SK-N-SH (cell line): ENCODE results near the gene CIAO3. TPM values are rescaled to one million over a fixed set of nuclear protein-coding genes. Genes with fewer than 3 reads are reported as not detected.

ENCODE experiments used
- CTCF ChIA-PET: fragments of 300-600, 350-600 bp; formaldehyde crosslinking; extraction: SDS; loops from one replicate; lab custom pipeline; 2021; lab: Yijun Ruan, JAX
- POLR2A ChIA-PET: fragments of 350-600 bp; sonication (Branson Sonifier 250); formaldehyde crosslinking; extraction: SDS; loops from one replicate; lab custom pipeline; 2020; ENCODE audit warnings: antibody characterized with exemption, inconsistent platforms; lab: Yijun Ruan, JAX
- DNase-seq: peaks from one replicate; pipeline ENCODE4 v3.0.0; 2012
- H2AFZ ChIP-seq: fragments of 200-600 bp; sonication (generic); 2 replicates; pipeline ENCODE4 v1.8.1; 2016; ENCODE audit warnings: antibody characterized with exemption, mild to moderate bottlenecking, low read depth
- H3F3A ChIP-seq: fragments of 200-600 bp; sonication (generic); replicated peaks from 2 replicates; pipeline ENCODE3; 2016; ENCODE audit warnings: antibody characterized with exemption, mild to moderate bottlenecking; ENCODE audit not compliant: insufficient read depth
- H3K27ac ChIP-seq, 2 experiments: fragments of 200-500 bp in 1 of 2; fragments of 200-600 bp in 1 of 2; sonication (Bioruptor generic) in 1 of 2; sonication (generic), shearing (Covaris generic) in 1 of 2; 2 replicates each; pipeline versions ENCODE4 v1.5.1 to v1.6.1; 2014 to 2016; ENCODE audit warnings: low read depth in 2 of 2, inconsistent platforms in 1 of 2, low read length in 1 of 2, mild to moderate bottlenecking in 1 of 2, mixed read lengths in 1 of 2
- H3K27me3 ChIP-seq: fragments of 200-600 bp; sonication (generic), shearing (Covaris generic); 2 replicates; pipeline ENCODE4 v1.6.1; 2016; ENCODE audit warnings: mixed run types; ENCODE audit not compliant: insufficient read depth
- H3K36me3 ChIP-seq, 2 experiments: fragments of 200-500 bp in 1 of 2; fragments of 200-600 bp in 1 of 2; sonication (Bioruptor generic) in 1 of 2; sonication (generic) in 1 of 2; replicated peaks in 1 of 2; 2 replicates each; pipeline versions ENCODE3 to v1.5.1; 2014 to 2016; ENCODE audit warnings: low read length in 1 of 2, mild to moderate bottlenecking in 1 of 2; ENCODE audit not compliant: insufficient read depth in 2 of 2, control insufficient read depth in 1 of 2
- H3K4me1 ChIP-seq, 2 experiments: fragments of 200-500 bp in 1 of 2; fragments of 200-600 bp in 1 of 2; sonication (Bioruptor generic) in 1 of 2; sonication (generic), shearing (Covaris generic) in 1 of 2; 2 replicates each; pipeline versions ENCODE4 v1.5.1 to v1.6.1; 2014 to 2016; ENCODE audit warnings: low read depth in 1 of 2, low read length in 1 of 2, mixed run types in 1 of 2; ENCODE audit not compliant: insufficient read depth in 2 of 2, control insufficient read depth in 1 of 2
- H3K4me2 ChIP-seq: fragments of 200-600 bp; sonication (generic), shearing (Covaris generic); 2 replicates; pipeline ENCODE4 v1.6.1; 2017; ENCODE audit warnings: mixed run types
- H3K4me3 ChIP-seq, 2 experiments: fragments of 200-500 bp in 1 of 2; fragments of 200-600 bp in 1 of 2; sonication (Bioruptor generic) in 1 of 2; sonication (generic), shearing (Covaris generic) in 1 of 2; 2 replicates each; pipeline versions ENCODE4 v1.5.1 to v1.8.1; 2014 to 2016; ENCODE audit warnings: low read depth in 2 of 2, inconsistent platforms in 1 of 2, low read length in 1 of 2, mild to moderate bottlenecking in 1 of 2, mixed read lengths in 1 of 2, moderate library complexity in 1 of 2
- H3K79me2 ChIP-seq: fragments of 200-600 bp; sonication (generic); 2 replicates; pipeline ENCODE4 v1.8.1; 2017; ENCODE audit warnings: mild to moderate bottlenecking; ENCODE audit not compliant: insufficient read depth
- H3K9ac ChIP-seq: fragments of 200-600 bp; sonication (generic); 2 replicates; pipeline ENCODE4 v1.6.1; 2017; ENCODE audit warnings: mixed run types
- H3K9me2 ChIP-seq: fragments of 200-600 bp; sonication (generic); 2 replicates; pipeline ENCODE4 v1.6.1; 2017; ENCODE audit warnings: mixed run types
- H3K9me3 ChIP-seq: fragments of 200-600 bp; sonication (generic); 2 replicates; pipeline ENCODE4 v1.6.1; 2017; ENCODE audit warnings: mixed run types, mild to moderate bottlenecking, moderate library complexity
- H4K20me1 ChIP-seq: fragments of 200-600 bp; sonication (generic); 2 replicates; pipeline ENCODE4 v1.6.1; 2017; ENCODE audit warnings: mild to moderate bottlenecking, mixed run types; ENCODE audit not compliant: insufficient read depth
- ELF1 ChIP-seq: IDR thresholded peaks from 2 replicates; pipeline ENCODE4 v1.4.0; 2012
- EP300 ChIP-seq, 2 experiments: IDR thresholded peaks; 2 replicates each; pipeline versions ENCODE4 v1.4.0 to v1.6.1; 2012; ENCODE audit warnings: borderline replicate concordance in 1 of 2, low read depth in 1 of 2, low read length in 1 of 2
- FOSL2 ChIP-seq: IDR thresholded peaks from 2 replicates; pipeline ENCODE4 v1.4.0; 2012; ENCODE audit warnings: low read depth, mild to moderate bottlenecking, moderate library complexity, borderline replicate concordance
- GABPA ChIP-seq: IDR thresholded peaks from 2 replicates; pipeline ENCODE4 v1.4.0; 2012; ENCODE audit warnings: low read depth, mild to moderate bottlenecking
- JUND ChIP-seq: IDR thresholded peaks from 2 replicates; pipeline ENCODE4 v1.4.0; 2012
- MXI1 ChIP-seq: IDR thresholded peaks from 2 replicates; pipeline ENCODE4 v1.6.1; 2012; ENCODE audit warnings: mild to moderate bottlenecking, low read depth, low read length, improper control_type of control experiment
- RAD21 ChIP-seq: IDR thresholded peaks from 2 replicates; pipeline ENCODE4 v1.6.1; 2012; ENCODE audit warnings: mild to moderate bottlenecking, low read length
- RCOR1 ChIP-seq: fragments of 150-350 bp; IDR thresholded peaks from 2 replicates; pipeline ENCODE4 v1.6.1; 2017; ENCODE audit warnings: antibody characterized with exemption, low read length
- RXRA ChIP-seq: IDR thresholded peaks from 2 replicates; pipeline ENCODE4 v1.4.0; 2012; ENCODE audit warnings: low read depth, mild to moderate bottlenecking, borderline replicate concordance
- SIN3A ChIP-seq: IDR thresholded peaks from 2 replicates; pipeline ENCODE4 v1.6.1; 2012; ENCODE audit warnings: low read depth, mild to moderate bottlenecking, low read length, moderate library complexity, borderline replicate concordance
- WGBS: methylation state at CpG from one replicate; pipeline ENCODE4 v1.1.6; 2017; ENCODE audit warnings: low lambda C conversion rate; 5-methylcytosine and 5-hydroxymethylcytosine counted together
- polyA plus RNA-seq, 3 experiments: library from polyadenylated mRNA; depleted of rRNA; stranded (reverse); fragments of >200 nt; gene quantifications; 2 replicates each; pipeline ENCODE4 v1.2.3, GENCODE V29; 2012
- TF ChIP-seq, protein P1 (sequence below): IDR thresholded peaks from 2 replicates; pipeline ENCODE4; 2012
- TF ChIP-seq, protein P2 (sequence below): IDR thresholded peaks from 2 replicates; pipeline ENCODE4 v1.4.0; 2012; ENCODE audit warnings: low read depth, borderline replicate concordance
- TF ChIP-seq, protein P3 (sequence below): fragments of 150-350 bp; IDR thresholded peaks from 2 replicates; pipeline ENCODE4 v1.6.1; 2016; ENCODE audit warnings: mild to moderate bottlenecking, low read depth, low read length
- TF ChIP-seq, protein P4 (sequence below): IDR thresholded peaks from 2 replicates; pipeline ENCODE4 v1.4.0; 2012; ENCODE audit warnings: low read depth

Gene CIAO3
- polyA plus RNA-seq, 1 of the 3 experiments (the other 2 are of a cell fraction): 14.4 TPM

DNA sequence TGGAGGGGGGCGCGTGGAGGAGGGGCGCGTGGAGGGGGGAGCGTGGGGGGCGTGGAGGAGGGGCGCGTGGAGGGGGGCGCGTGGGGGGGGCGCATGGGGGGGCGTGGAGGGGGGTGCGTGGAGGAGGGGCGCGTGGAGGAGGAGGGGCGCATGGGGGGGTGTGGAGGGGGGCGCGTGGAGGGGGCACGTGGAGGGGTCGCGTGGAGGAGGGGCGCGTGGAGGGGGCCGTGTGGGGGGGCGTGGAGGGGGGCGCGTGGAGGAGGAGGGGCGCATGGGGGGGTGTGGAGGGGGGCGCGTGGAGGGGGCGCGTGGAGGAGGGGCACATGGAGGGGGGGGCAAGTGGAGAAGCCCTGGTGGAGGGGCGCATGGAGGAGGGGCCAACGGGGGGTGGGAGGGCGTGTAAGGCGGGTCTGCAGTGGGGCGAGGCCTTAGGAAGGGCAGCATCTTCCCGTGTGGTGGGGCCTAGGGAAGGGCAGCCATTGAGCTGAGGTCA is 27.0 kb upstream of the CIAO3 start:
- H3K9me3 ChIP-seq: no peaks in the 10 kb centered on the region
- no peaks in the 10 kb centered on the region for H3K9me2 ChIP-seq
- POLR2A ChIA-PET: no interaction called here
- H3K4me2 ChIP-seq: no peak overlapping the region
- 32% methylated on average over 29 of the region's 38 CpGs for WGBS
- peak; percentile 68 for DNase-seq
- H4K20me1 ChIP-seq: no peaks in the 10 kb centered on the region
- H3K36me3 ChIP-seq: no peaks in the 10 kb centered on the region
- H3F3A ChIP-seq: no peaks in the 10 kb centered on the region
- H2AFZ ChIP-seq: no peak overlapping the region
- H3K27ac ChIP-seq: no peak overlapping the region
- no peaks in the 10 kb centered on the region for H3K27me3 ChIP-seq
- no peak overlapping the region for H3K9ac ChIP-seq
- CTCF ChIA-PET: no interaction called here
- H3K4me1 ChIP-seq: no peaks in the 10 kb centered on the region
- no peak overlapping the region for H3K4me3 ChIP-seq
- H3K79me2 ChIP-seq: no peaks in the 10 kb centered on the region
- TF ChIP-seq RXRA (no peak), RAD21 (no peak)
- TF ChIP-seq, protein P1, sequence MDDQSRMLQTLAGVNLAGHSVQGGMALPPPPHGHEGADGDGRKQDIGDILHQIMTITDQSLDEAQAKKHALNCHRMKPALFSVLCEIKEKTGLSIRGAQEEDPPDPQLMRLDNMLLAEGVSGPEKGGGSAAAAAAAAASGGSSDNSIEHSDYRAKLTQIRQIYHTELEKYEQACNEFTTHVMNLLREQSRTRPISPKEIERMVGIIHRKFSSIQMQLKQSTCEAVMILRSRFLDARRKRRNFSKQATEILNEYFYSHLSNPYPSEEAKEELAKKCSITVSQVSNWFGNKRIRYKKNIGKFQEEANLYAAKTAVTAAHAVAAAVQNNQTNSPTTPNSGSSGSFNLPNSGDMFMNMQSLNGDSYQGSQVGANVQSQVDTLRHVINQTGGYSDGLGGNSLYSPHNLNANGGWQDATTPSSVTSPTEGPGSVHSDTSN: no peak
- TF ChIP-seq, protein P2, sequence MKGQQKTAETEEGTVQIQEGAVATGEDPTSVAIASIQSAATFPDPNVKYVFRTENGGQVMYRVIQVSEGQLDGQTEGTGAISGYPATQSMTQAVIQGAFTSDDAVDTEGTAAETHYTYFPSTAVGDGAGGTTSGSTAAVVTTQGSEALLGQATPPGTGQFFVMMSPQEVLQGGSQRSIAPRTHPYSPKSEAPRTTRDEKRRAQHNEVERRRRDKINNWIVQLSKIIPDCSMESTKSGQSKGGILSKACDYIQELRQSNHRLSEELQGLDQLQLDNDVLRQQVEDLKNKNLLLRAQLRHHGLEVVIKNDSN: no peak

DNA sequence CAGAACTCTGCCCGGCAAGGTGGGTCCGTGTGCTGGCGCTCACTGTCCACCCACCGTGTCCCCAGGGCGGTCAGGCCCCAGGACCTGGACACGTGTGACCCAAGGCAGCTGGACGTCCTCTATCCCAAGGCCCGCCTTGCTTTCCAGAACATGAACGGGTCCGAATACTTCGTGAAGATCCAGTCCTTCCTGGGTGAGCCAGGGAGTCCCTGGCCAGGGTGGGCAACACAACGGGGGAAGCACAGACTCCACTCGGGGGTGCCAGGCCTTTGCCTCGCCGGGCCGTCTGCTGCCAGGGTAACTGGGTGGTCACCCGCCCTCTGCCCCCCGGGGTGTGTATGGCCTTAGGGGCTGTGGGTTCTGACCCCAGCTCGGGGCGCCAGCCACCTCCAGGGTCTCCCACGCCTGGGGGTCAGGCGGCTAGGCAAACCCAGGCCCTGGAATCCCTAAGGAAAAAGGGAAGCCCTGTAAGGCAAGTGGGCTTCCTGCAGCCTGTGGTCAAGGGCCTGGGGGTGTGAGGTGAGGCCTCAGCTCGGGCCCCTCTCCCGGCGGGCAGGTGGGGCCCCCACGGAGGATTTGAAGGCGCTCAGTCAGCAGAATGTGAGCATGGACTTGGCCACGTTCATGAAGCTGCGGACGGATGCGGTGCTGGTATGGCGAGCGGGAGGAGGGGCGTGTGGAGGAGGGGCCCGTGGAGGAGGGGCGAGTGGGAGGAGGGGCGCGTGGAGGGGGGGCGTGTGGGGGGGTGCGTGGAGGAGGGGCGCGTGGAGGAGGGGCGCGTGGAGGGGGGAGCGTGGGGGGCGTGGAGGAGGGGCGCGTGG is 26.2 kb upstream of the CIAO3 start:
- H3K9me2 ChIP-seq: no peaks in the 10 kb centered on the region
- H3K36me3 ChIP-seq: no peaks in the 10 kb centered on the region
- no peak overlapping the region for H3K4me3 ChIP-seq
- H3K9me3 ChIP-seq: no peaks in the 10 kb centered on the region
- TF ChIP-seq, protein P3, sequence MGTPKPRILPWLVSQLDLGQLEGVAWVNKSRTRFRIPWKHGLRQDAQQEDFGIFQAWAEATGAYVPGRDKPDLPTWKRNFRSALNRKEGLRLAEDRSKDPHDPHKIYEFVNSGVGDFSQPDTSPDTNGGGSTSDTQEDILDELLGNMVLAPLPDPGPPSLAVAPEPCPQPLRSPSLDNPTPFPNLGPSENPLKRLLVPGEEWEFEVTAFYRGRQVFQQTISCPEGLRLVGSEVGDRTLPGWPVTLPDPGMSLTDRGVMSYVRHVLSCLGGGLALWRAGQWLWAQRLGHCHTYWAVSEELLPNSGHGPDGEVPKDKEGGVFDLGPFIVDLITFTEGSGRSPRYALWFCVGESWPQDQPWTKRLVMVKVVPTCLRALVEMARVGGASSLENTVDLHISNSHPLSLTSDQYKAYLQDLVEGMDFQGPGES: no peak
- no peak for TF ChIP-seq MXI1
- TF ChIP-seq FOSL2: no peak
- no peak for TF ChIP-seq ELF1
- no peak for TF ChIP-seq RCOR1
- TF ChIP-seq, protein P4, sequence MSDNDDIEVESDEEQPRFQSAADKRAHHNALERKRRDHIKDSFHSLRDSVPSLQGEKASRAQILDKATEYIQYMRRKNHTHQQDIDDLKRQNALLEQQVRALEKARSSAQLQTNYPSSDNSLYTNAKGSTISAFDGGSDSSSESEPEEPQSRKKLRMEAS: no peak
- TF ChIP-seq EP300 (IDR thresholded peaks at IDR 0.05; ENCODE audit: borderline replicate concordance in 1 of 2, low read depth in 1 of 2, low read length in 1 of 2): no peak
- TF ChIP-seq JUND: no peak
- no peak for TF ChIP-seq SIN3A
- TF ChIP-seq RXRA: no peak
- no peak for TF ChIP-seq GABPA
- H3F3A ChIP-seq: no peaks in the 10 kb centered on the region
- POLR2A ChIA-PET: no interaction called here
- H2AFZ ChIP-seq: no peak overlapping the region
- DNase-seq: no peak
- no peaks in the 10 kb centered on the region for H3K4me1 ChIP-seq
- no peaks in the 10 kb centered on the region for H3K79me2 ChIP-seq
- H3K27me3 ChIP-seq: no peaks in the 10 kb centered on the region
- no peaks in the 10 kb centered on the region for H4K20me1 ChIP-seq
- 53% methylated on average over 39 of the region's 48 CpGs for WGBS
- H3K27ac ChIP-seq: no peak overlapping the region
- no peak overlapping the region for H3K9ac ChIP-seq
- H3K4me2 ChIP-seq: no peak overlapping the region
- CTCF ChIA-PET: interaction anchor here (1.2 kb wide), 1 partner anchor 26 kb away, joined by 5 read pairs; the partner anchor contains the start of gene CIAO3
